Keratinocyte (primary cell): ENCODE measurements around the gene TNPO1.

Experiments used
- CTCF ChIP-seq, 3 experiments: IDR thresholded peaks in 1 of 3; conservative IDR thresholded peaks in 1 of 3; optimal IDR thresholded peaks in 1 of 3; 2 replicates in 2 of 3; 3 replicates in 1 of 3; pipeline versions ENCODE3 to v1.5.1; 2011; ENCODE audit warnings: low read length in 3 of 3, mild to moderate bottlenecking in 3 of 3, moderate library complexity in 2 of 3, control low read depth in 1 of 3, inconsistent platforms in 1 of 3; ENCODE audit not compliant: insufficient read depth in 2 of 3; ENCODE audit errors: extremely low read depth in 1 of 3
- EZH2 ChIP-seq: IDR thresholded peaks from one replicate; pipeline ENCODE4 v1.6.1; 2012; ENCODE audit warnings: inconsistent platforms, mild to moderate bottlenecking, low read length, moderate library complexity

DNA sequence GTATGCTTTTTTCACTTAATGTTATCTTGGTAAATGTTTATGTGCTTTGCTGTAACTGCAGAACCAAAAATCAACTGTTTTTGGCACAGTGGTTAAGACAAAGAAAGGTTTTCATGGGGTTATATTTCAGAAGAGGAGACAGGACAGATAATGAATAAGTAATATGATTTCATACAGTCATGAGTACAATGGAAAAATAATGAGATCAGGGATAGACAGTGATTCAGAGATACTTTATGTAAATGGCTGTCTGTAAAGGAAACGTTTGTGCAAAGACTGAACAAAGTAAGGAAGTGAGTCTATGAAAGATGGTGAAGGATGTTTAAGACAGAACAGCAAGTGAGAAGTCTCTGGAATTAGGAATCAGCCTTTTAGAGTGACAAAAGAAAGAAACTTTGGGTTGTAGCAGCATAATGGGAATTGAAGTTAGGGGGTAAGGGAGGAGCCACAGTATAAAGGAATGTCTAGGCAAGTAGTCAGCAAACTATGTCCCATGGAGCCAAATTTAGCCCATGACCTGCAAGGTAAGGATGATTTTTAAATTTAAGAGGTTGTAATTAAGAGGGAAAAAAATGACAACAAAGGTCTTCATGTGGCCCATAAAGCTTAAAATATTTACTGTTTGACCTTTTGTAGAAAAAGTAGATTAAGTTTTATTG lies 55.0 kb downstream of the TNPO1 start:
- no peak for TF ChIP-seq CTCF (optimal IDR thresholded peaks at IDR 0.05 in 1 of 3, IDR thresholded peaks at IDR 0.05 in 1 of 3, conservative IDR thresholded peaks at IDR 0.05 in 1 of 3; ENCODE audit: extremely low read depth in 1 of 3, insufficient read depth in 2 of 3, low read length in 3 of 3)
- no peak for TF ChIP-seq EZH2
